ENCODE results near the gene ANKRD36.
"Not testable (repeated sequence)": the region's sequence is repeated elsewhere in the genome, so short reads cannot be mapped to it uniquely, and the experiment has no call there.

Gene ANKRD36

DNA sequence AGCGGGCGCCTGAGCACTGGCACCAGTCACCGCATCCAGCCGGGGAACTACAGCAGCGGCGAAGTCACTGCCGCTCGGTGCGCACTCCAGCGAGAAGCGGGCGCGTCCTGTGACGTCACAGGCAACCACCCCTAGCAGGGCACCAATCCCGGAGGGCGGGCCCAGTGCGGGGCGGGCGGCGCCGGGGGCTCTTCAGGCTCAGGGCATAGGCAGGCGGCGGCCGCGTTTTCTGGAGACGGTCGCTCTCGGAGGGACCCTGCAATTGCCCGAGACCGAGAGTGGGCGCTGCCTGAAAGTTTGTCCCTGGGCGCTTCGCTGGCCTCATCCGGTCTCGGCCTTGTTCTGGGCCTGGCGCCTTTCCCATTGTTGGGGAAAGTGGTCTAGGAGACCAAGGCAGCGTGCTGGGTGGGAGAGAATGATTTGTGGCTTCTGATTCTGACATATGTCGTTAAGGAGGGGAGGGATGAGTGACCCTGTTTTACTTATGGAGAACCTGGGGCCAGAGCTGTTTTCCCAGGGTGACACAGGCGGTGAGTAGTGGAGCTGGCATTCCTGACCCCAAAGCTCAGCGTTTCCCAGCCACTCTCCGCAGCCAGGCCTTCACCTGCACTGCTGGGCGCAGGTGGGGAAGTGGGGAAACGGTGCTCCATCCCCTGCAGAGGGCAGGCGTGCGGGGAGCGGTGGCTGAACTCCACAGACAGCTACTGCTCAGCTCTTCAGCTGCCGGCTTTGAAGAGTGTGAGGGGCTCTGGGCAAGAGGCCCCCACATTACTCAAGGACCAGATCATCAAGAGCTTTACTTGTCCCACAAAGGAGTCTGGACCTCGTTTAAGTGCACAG lies 18.0 kb upstream of the ANKRD36 start, which contains the start of gene FAHD2B:
FAHD2B (minus strand) TSS at position 111 of the 840 bp plus-strand sequence. CDS start 3,176 bp downstream, outside the sequence.
- H3K27me3 ChIP-seq (replicated peaks in 2 of 5; ENCODE audit: control insufficient read depth in 4 of 5, insufficient read depth in 5 of 5, low read length in 4 of 5); POLR2A ChIA-PET; H3K36me3 ChIP-seq (ENCODE audit: control insufficient read depth in 4 of 4, insufficient read depth in 4 of 4, low read length in 3 of 4); H3K9me3 ChIP-seq (ENCODE audit: control extremely low read depth in 1 of 5, control insufficient read depth in 4 of 5, insufficient read depth in 2 of 5, low read depth in 1 of 5, low read length in 4 of 5); H3K27ac ChIP-seq (ENCODE audit: insufficient read depth in 1 of 2, low read depth in 1 of 2, low read length in 2 of 2, poor library complexity in 1 of 2, severe bottlenecking in 2 of 2): not testable (repeated sequence)
- H3K4me3 ChIP-seq (ENCODE audit: control insufficient read depth in 1 of 7, extremely low read depth in 1 of 7, insufficient read depth in 4 of 7, low read depth in 2 of 7, low read length in 6 of 7): peak within 1 kb of the TSS in 6 of 7 experiments; percentile 10 to 68 (median 48)
- H3K4me1 ChIP-seq (ENCODE audit: control extremely low read depth in 1 of 4, control insufficient read depth in 4 of 4, insufficient read depth in 4 of 4, low read length in 3 of 4): peaks cover 0 to 10% (median 3%) of the 10 kb centered on the region in 4 experiments
- CTCF ChIA-PET: interaction anchor here (1.4 kb wide), 1 partner anchor 15 kb away, joined by 4 read pairs; no protein-coding TSS in a partner anchor
- DNase-seq: peak; percentile 76 to 90 (median 86)
- WGBS (ENCODE audit: insufficient coverage): 20% methylated on average over 3 of the region's 48 CpGs

DNA sequence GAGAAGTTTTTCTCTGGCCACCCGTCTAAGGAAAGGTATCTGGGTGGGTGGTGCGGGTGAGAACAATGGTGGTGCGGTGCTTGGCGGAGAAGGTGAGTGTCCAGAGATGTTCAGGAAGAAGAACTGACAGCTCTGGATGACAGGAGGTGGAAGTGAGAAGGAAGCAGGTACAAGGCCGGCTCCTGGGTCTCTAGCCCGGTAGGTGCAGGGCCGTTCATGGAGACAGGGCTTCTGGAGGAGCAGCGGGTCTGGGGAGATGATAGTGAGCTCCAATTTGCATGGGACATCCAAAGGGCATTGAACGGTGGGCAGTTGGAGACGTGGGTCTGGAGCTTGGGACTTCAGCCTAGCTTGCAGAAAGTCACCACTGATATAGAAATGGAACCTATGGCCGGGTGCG lies 17.3 kb upstream of the ANKRD36 start:
- WGBS (ENCODE audit: insufficient coverage): 86% methylated on average over 12 of the region's 12 CpGs
- H3K4me1 ChIP-seq (ENCODE audit: control extremely low read depth in 1 of 4, control insufficient read depth in 4 of 4, insufficient read depth in 4 of 4, low read length in 3 of 4): peaks cover 0 to 10% (median 3%) of the 10 kb centered on the region in 4 experiments
- ChIA-PET POLR2A (no interaction called here), CTCF (interaction anchor here (0.6 to 1.4 kb wide), 2 partner anchors 15 to 267 kb away, joined by 4 read pairs; no protein-coding TSS in a partner anchor)
- H3K4me3 ChIP-seq (ENCODE audit: control insufficient read depth in 1 of 7, extremely low read depth in 1 of 7, insufficient read depth in 4 of 7, low read depth in 2 of 7, low read length in 6 of 7): peak overlapping the region in 4 of 7 experiments; percentile 26 to 68 (median 52)
- H3K9me3 ChIP-seq (ENCODE audit: control extremely low read depth in 1 of 5, control insufficient read depth in 4 of 5, insufficient read depth in 2 of 5, low read depth in 1 of 5, low read length in 4 of 5): no peaks in the 10 kb centered on the region
- DNase-seq: no peak
- no peak overlapping the region for H3K27ac ChIP-seq (ENCODE audit: insufficient read depth in 1 of 2, low read depth in 1 of 2, low read length in 2 of 2, poor library complexity in 1 of 2, severe bottlenecking in 2 of 2)
- no peaks in the 10 kb centered on the region for H3K36me3 ChIP-seq (ENCODE audit: control insufficient read depth in 4 of 4, insufficient read depth in 4 of 4, low read length in 3 of 4)
- H3K27me3 ChIP-seq (replicated peaks in 2 of 5; ENCODE audit: control insufficient read depth in 4 of 5, insufficient read depth in 5 of 5, low read length in 4 of 5): no peaks in the 10 kb centered on the region

DNA sequence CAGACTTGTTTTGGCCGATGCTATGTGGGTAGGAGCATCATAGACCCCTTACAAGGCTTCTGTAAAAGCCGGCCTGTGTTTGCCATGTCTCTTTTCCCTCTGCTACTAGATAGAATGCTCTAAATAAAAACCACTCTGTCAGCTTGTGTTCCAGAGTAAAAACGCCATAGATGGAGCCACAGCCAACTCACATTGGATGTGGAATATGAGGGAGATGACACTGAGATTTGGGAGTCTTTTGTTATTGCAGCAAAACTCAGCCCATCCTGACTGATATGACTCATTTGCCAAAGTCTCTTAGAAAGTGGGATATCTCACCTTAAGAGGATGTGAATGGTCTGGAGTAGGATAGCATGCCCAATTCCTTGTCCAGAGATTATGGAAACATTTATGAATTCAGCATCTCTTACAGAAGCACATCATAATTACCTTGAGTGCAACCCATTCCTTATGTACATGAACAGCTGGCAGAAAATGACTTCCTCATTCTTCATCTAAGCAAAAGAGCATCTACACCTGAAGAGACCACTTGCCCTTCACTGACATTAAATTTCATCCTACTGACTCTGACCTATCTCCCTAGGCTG lies 14.1 kb upstream of the ANKRD36 start:
- H3K9me3 ChIP-seq (ENCODE audit: control extremely low read depth in 1 of 5, control insufficient read depth in 4 of 5, insufficient read depth in 2 of 5, low read depth in 1 of 5, low read length in 4 of 5); H3K27me3 ChIP-seq (replicated peaks in 2 of 5; ENCODE audit: control insufficient read depth in 4 of 5, insufficient read depth in 5 of 5, low read length in 4 of 5); H3K36me3 ChIP-seq (ENCODE audit: control insufficient read depth in 4 of 4, insufficient read depth in 4 of 4, low read length in 3 of 4); POLR2A ChIA-PET; H3K4me3 ChIP-seq (ENCODE audit: control insufficient read depth in 1 of 7, extremely low read depth in 1 of 7, insufficient read depth in 4 of 7, low read depth in 2 of 7, low read length in 6 of 7); H3K4me1 ChIP-seq (ENCODE audit: control extremely low read depth in 1 of 4, control insufficient read depth in 4 of 4, insufficient read depth in 4 of 4, low read length in 3 of 4); CTCF ChIA-PET; H3K27ac ChIP-seq (ENCODE audit: insufficient read depth in 1 of 2, low read depth in 1 of 2, low read length in 2 of 2, poor library complexity in 1 of 2, severe bottlenecking in 2 of 2); DNase-seq: not testable (repeated sequence)
- no CpG with 5 or more reads among the region's 3 CpGs for WGBS (ENCODE audit: insufficient coverage)

DNA sequence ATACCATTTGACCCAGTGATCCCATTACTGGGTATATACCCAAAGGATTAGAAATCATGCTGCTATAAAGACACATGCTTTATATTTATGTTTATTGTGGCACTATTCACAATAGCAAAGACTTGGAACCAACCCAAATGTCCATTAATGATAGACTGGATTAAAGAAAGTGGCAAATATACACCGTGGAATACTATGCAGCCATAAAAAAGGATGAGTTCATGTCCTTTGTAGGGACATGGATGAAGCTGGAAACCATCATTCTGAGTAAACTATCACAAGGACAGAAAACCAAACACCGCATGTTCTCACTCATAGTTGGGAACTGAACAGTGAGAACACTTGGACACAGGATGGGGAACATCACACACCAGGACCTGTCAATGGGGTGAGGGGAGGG lies 6.1 kb upstream of the ANKRD36 start:
- H3K27me3 ChIP-seq (replicated peaks in 2 of 5; ENCODE audit: control insufficient read depth in 4 of 5, insufficient read depth in 5 of 5, low read length in 4 of 5); H3K36me3 ChIP-seq (ENCODE audit: control insufficient read depth in 4 of 4, insufficient read depth in 4 of 4, low read length in 3 of 4); H3K27ac ChIP-seq (ENCODE audit: insufficient read depth in 1 of 2, low read depth in 1 of 2, low read length in 2 of 2, poor library complexity in 1 of 2, severe bottlenecking in 2 of 2); POLR2A ChIA-PET; H3K9me3 ChIP-seq (ENCODE audit: control extremely low read depth in 1 of 5, control insufficient read depth in 4 of 5, insufficient read depth in 2 of 5, low read depth in 1 of 5, low read length in 4 of 5); DNase-seq; CTCF ChIA-PET; H3K4me3 ChIP-seq (ENCODE audit: control insufficient read depth in 1 of 7, extremely low read depth in 1 of 7, insufficient read depth in 4 of 7, low read depth in 2 of 7, low read length in 6 of 7); H3K4me1 ChIP-seq (ENCODE audit: control extremely low read depth in 1 of 4, control insufficient read depth in 4 of 4, insufficient read depth in 4 of 4, low read length in 3 of 4): not testable (repeated sequence)
- 86% methylated on average over 1 of the region's 2 CpGs for WGBS (ENCODE audit: insufficient coverage)

DNA sequence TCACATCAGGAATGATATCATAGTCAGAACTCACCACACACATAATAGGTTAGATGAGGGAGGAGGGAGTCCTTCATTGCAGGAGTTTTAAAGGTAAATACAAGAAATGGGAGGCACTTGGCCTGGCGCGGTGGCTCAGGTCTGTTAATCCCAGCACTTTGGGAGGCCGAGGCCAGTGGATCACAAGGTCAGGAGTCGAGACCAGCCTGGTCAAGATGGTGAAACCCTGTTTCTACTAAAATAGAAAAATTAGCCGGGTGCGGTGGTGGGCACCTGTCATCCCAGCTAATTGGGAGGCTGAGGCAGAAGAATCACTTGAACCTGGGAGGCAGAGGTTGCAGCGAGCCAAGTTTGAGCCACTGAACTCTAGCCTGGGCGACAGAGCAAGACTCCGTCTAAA lies 1.7 kb upstream of the ANKRD36 start:
- POLR2A ChIA-PET: not testable (repeated sequence)

DNA sequence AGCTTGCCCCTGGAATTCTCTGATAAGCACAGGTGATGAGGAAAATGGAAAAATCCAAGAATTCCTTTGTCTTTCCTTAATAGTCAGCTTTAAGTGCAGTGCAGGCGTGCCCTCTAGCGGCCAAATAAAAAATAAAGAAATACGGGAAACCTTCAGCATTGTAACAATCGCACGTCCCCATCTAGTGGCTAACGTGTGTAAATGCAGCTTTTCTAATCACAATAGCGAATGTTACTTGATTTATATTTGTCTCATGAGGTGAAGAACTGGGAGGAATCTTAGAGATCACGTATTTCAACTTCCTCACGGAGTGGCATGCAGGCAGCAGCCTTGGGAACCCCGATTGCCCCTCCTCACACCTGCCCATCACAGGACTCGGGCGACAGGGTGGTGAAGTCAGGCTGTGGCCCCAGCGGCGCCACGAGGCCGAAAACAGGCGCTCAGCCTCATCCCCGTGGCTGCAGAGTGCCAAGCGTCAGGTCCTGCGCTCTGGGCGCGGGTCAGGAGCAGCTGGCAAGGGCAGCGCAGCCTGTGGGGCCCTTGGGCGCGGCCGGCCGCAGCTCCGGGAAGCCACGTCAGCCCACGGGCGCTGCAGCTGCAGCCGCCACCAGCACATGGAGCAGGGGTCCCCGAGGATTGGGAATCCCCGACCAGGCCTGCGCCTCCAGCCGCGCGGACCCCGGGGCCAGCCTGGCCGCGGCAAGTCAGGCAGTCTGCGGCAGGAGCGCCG lies 468 bp upstream of the ANKRD36 start:
- WGBS (ENCODE audit: insufficient coverage): 0% methylated on average over 17 of the region's 44 CpGs
- Histone ChIP-seq H3K27ac (ENCODE audit: insufficient read depth in 1 of 2, low read depth in 1 of 2, low read length in 2 of 2, poor library complexity in 1 of 2, severe bottlenecking in 2 of 2) (peak overlapping the region in 1 of 2 experiments; percentile 58), H3K4me3 (ENCODE audit: control insufficient read depth in 1 of 7, extremely low read depth in 1 of 7, insufficient read depth in 4 of 7, low read depth in 2 of 7, low read length in 6 of 7) (peak overlapping the region; percentile 40 to 89 (median 76))
- CTCF ChIA-PET: interaction anchor here (0.8 to 2.5 kb wide), 6 partner anchors 12 to 254 kb away, joined by 3 to 11 read pairs (median 4); partner anchors contain the start of gene ANKRD39
- H3K4me1 ChIP-seq (ENCODE audit: control extremely low read depth in 1 of 4, control insufficient read depth in 4 of 4, insufficient read depth in 4 of 4, low read length in 3 of 4); H3K9me3 ChIP-seq (ENCODE audit: control extremely low read depth in 1 of 5, control insufficient read depth in 4 of 5, insufficient read depth in 2 of 5, low read depth in 1 of 5, low read length in 4 of 5); H3K27me3 ChIP-seq (replicated peaks in 2 of 5; ENCODE audit: control insufficient read depth in 4 of 5, insufficient read depth in 5 of 5, low read length in 4 of 5); H3K36me3 ChIP-seq (ENCODE audit: control insufficient read depth in 4 of 4, insufficient read depth in 4 of 4, low read length in 3 of 4): not testable (repeated sequence)
- POLR2A ChIA-PET: interaction anchor here (0.6 kb wide), 1 partner anchor 107 kb away, joined by 3 read pairs; no protein-coding TSS in a partner anchor
- DNase-seq: peak; percentile 33 to 64 (median 45)

More for the DNA sequence above, 1.7 kb upstream of the ANKRD36 start:
- H3K27ac ChIP-seq (ENCODE audit: insufficient read depth in 1 of 2, low read depth in 1 of 2, low read length in 2 of 2, poor library complexity in 1 of 2, severe bottlenecking in 2 of 2); H3K36me3 ChIP-seq (ENCODE audit: control insufficient read depth in 4 of 4, insufficient read depth in 4 of 4, low read length in 3 of 4); DNase-seq; H3K4me3 ChIP-seq (ENCODE audit: control insufficient read depth in 1 of 7, extremely low read depth in 1 of 7, insufficient read depth in 4 of 7, low read depth in 2 of 7, low read length in 6 of 7); H3K27me3 ChIP-seq (replicated peaks in 2 of 5; ENCODE audit: control insufficient read depth in 4 of 5, insufficient read depth in 5 of 5, low read length in 4 of 5); H3K4me1 ChIP-seq (ENCODE audit: control extremely low read depth in 1 of 4, control insufficient read depth in 4 of 4, insufficient read depth in 4 of 4, low read length in 3 of 4); H3K9me3 ChIP-seq (ENCODE audit: control extremely low read depth in 1 of 5, control insufficient read depth in 4 of 5, insufficient read depth in 2 of 5, low read depth in 1 of 5, low read length in 4 of 5): not testable (repeated sequence)
- CTCF ChIA-PET: interaction anchor here (1.0 to 2.5 kb wide), 3 partner anchors 97 to 253 kb away, joined by 3 to 11 read pairs (median 10); partner anchors contain the start of gene ANKRD39
- 100% methylated on average over 4 of the region's 9 CpGs for WGBS (ENCODE audit: insufficient coverage)

Measured in common myeloid progenitor, CD34-positive (primary cell).